Amniotic epithelial cell (primary cell): ENCODE measurements around the gene MDM1.

Source experiments
- DNase-seq: peaks from one replicate; pipeline ENCODE4 v3.0.0-alpha.2; 2010; ENCODE audit warnings: low read depth

The MDM1 gene

GRCh38 chr12:68331869-68332727, at the start of gene MDM1:
TSS of gene MDM1 (minus strand) at chr12:68332362. CDS start at chr12:68332245, 117 bp downstream.
- peak; percentile 97 for DNase-seq

- DNase-seq = no peak
Measured at GRCh38 chr12:68381476-68382219, 49.5 kb upstream of the MDM1 start.

GRCh38 chr12:68378872-68379606, 46.9 kb upstream of the MDM1 start:
- no peak for DNase-seq

GRCh38 chr12:68377881-68378280, 45.7 kb upstream of the MDM1 start:
- DNase-seq = no peak

GRCh38 chr12:68376901-68377300, 44.7 kb upstream of the MDM1 start:
- DNase-seq = no peak

GRCh38 chr12:68375756-68376695, 43.9 kb upstream of the MDM1 start:
- no peak for DNase-seq

GRCh38 chr12:68374307-68374982, 42.3 kb upstream of the MDM1 start:
- no peak for DNase-seq

- no peak for DNase-seq
Measured at GRCh38 chr12:68370667-68371066, 38.5 kb upstream of the MDM1 start.

- no peak for DNase-seq
Measured at GRCh38 chr12:68370006-68370590, 37.9 kb upstream of the MDM1 start.

- no peak for DNase-seq
Measured at GRCh38 chr12:68368327-68368726, 36.2 kb upstream of the MDM1 start.

GRCh38 chr12:68367903-68368302, 35.7 kb upstream of the MDM1 start:
- no peak for DNase-seq

GRCh38 chr12:68367116-68367515, 35.0 kb upstream of the MDM1 start:
- DNase-seq = no peak

- DNase-seq = peak; percentile 100
Measured at GRCh38 chr12:68364893-68365725, 32.9 kb upstream of the MDM1 start.

- DNase-seq = no peak
Measured at GRCh38 chr12:68364328-68364727, 32.2 kb upstream of the MDM1 start.

GRCh38 chr12:68361953-68362352, 29.8 kb upstream of the MDM1 start:
- DNase-seq = no peak

- peak; percentile 60 for DNase-seq
Measured at GRCh38 chr12:68359674-68360073, 27.5 kb upstream of the MDM1 start.

GRCh38 chr12:68358532-68359485, 26.6 kb upstream of the MDM1 start:
- peak; percentile 86 for DNase-seq

GRCh38 chr12:68356986-68357385, 24.8 kb upstream of the MDM1 start:
- DNase-seq = no peak
